Spleen (tissue), 11 donors: Measurements from ENCODE around the gene GNPTAB. TPM values are rescaled to one million over a fixed set of nuclear protein-coding genes. Genes with fewer than 3 reads are reported as not detected.

Source experiments
- DNase-seq: peaks from one replicate; pipeline ENCODE4 v3.0.0-alpha.2; 2020
- H3K27ac ChIP-seq, 8 donors: fragments of 200-600 bp; sonication (generic) in 7 of 8; 1 replicate in 4 of 8; 2 replicates in 4 of 8; pipeline versions ENCODE4 v1.5.0 to v1.8.0; 2016 to 2021; ENCODE audit warnings: inconsistent platforms in 4 of 8, mild to moderate bottlenecking in 4 of 8, moderate library complexity in 1 of 8
- H3K27me3 ChIP-seq, 7 donors: fragments of 200-600 bp; sonication (generic) in 6 of 7; replicated peaks in 1 of 7; 1 replicate in 4 of 7; 2 replicates in 3 of 7; pipeline versions ENCODE4 v1.5.0 to v1.8.0; 2016 to 2021; ENCODE audit warnings: inconsistent platforms in 3 of 7, mild to moderate bottlenecking in 1 of 7
- H3K36me3 ChIP-seq, 6 donors: fragments of 200-600 bp; sonication (generic) in 5 of 6; 1 replicate in 4 of 6; 2 replicates in 2 of 6; pipeline versions ENCODE4 v1.5.0 to v1.8.0; 2016 to 2021; ENCODE audit warnings: inconsistent platforms in 2 of 6
- H3K4me1 ChIP-seq, 6 donors: fragments of 200-600 bp; sonication (generic) in 5 of 6; 1 replicate in 3 of 6; 2 replicates in 3 of 6; pipeline versions ENCODE4 v1.5.0 to v1.8.0; 2016 to 2021; ENCODE audit warnings: inconsistent platforms in 3 of 6
- H3K4me3 ChIP-seq, 8 donors: fragments of 200-600 bp; sonication (generic) in 7 of 8; 1 replicate in 4 of 8; 2 replicates in 4 of 8; pipeline versions ENCODE4 v1.5.0 to v1.8.0; 2016 to 2021; ENCODE audit warnings: inconsistent platforms in 4 of 8, mild to moderate bottlenecking in 4 of 8, moderate library complexity in 2 of 8
- H3K9me3 ChIP-seq, 8 donors: fragments of 200-600 bp; sonication (generic) in 7 of 8; 1 replicate in 4 of 8; 2 replicates in 4 of 8; pipeline versions ENCODE4 v1.5.0 to v1.8.0; 2016 to 2021; ENCODE audit warnings: inconsistent platforms in 4 of 8
- POLR2A ChIP-seq, 3 donors: fragments of 450-650 bp; IDR thresholded peaks; one replicate each; pipeline ENCODE4 v1.5.1; 2017; ENCODE audit warnings: antibody characterized with exemption in 3 of 3, mild to moderate bottlenecking in 1 of 3
- POLR2AphosphoS5 ChIP-seq, 3 donors: sonication (generic); formaldehyde crosslinking; IDR thresholded peaks; one replicate each; pipeline ENCODE4 v1.5.1; 2017; ENCODE audit warnings: antibody characterized with exemption in 3 of 3
- WGBS, 5 donors: extraction: QIAGEN DNeasy Blood & Tissue Kit in 3 of 5; methylation state at CpG; one replicate each; pipeline versions ENCODE4 v1.1.5 to v1.1.7; 2013 to 2018; 5-methylcytosine and 5-hydroxymethylcytosine counted together
- intact Hi-C: fragments of 100-400 bp; cut with DNase I; formaldehyde crosslinking; loops from one replicate; pipeline ENCODE4 v1.15.0; 2023; ENCODE audit warnings: low total_unique reads
- polyA plus RNA-seq, 3 donors: library from polyadenylated mRNA; stranded (reverse); fragments of 200-250 nt; gene quantifications; one replicate each; pipeline ENCODE4 v1.2.1, GENCODE V29; 2013
- total RNA-seq, 7 donors: library from RNA; depleted of rRNA in 3 of 7; stranded (reverse); fragments of >200 nt in 3 of 7; fragmentation: NEBNext Ultra II Directional in 4 of 7; extraction: Animal tissue kit (Norgen Biotek cat#: 25700) in 4 of 7; gene quantifications; one replicate each; pipeline versions ENCODE4 v1.1.0 to v1.2.1, GENCODE V29; 2016 to 2021
- TF ChIP-seq, protein P1 (sequence below), 11 experiments: fragments of 200-600 bp in 7 of 11; fragments of 450-650 bp in 4 of 11; sonication (generic) in 4 of 11; IDR thresholded peaks in 8 of 11; conservative IDR thresholded peaks in 3 of 11; 1 replicate in 7 of 11; 2 replicates in 4 of 11; pipeline versions ENCODE4 v1.4.0 to v1.8.0; 2016 to 2021; ENCODE audit warnings: antibody characterized with exemption in 11 of 11, inconsistent platforms in 4 of 11, mild to moderate bottlenecking in 1 of 11
- donor health status: healthy with polysubstance abuse.
- donor health status: DM: no; HTN: no; CAD: no; lungs with moderate emphysema.
- donor health status: DM: no; HTN: no; CAD: no.
- donor health status: Bipolar disorder and iron deficiency.
- donor health status: healthy.
- donor health status: DM: no; HTN: no; CAD: no.
- donor health status: DM: yes; HTN: yes; CAD: no.

Gene GNPTAB
- total and polyA plus RNA-seq, 10 donors = 9.3 to 90.8 (median 45.2) TPM

- Histone ChIP-seq H3K27me3 (no peaks in the 10 kb centered on the region), H3K9me3 (no peaks in the 10 kb centered on the region), H3K4me1 (peaks cover 6 to 77% (median 57%) of the 10 kb centered on the region in 6 donors), H3K4me3 (peak overlapping the region in 2 of 8 donors; percentile 84 to 89), H3K36me3 (no peaks in the 10 kb centered on the region), H3K27ac (peak overlapping the region in 3 of 8 donors; percentile 4 to 91 (median 15))
- DNase-seq = no peak
- WGBS, 5 donors = 83 to 93% (median 90%) methylated on average over 6 of the region's 6 CpGs
- TF ChIP-seq POLR2AphosphoS5 (IDR thresholded peaks at IDR 0.05) = no peak
- TF ChIP-seq, protein P1, sequence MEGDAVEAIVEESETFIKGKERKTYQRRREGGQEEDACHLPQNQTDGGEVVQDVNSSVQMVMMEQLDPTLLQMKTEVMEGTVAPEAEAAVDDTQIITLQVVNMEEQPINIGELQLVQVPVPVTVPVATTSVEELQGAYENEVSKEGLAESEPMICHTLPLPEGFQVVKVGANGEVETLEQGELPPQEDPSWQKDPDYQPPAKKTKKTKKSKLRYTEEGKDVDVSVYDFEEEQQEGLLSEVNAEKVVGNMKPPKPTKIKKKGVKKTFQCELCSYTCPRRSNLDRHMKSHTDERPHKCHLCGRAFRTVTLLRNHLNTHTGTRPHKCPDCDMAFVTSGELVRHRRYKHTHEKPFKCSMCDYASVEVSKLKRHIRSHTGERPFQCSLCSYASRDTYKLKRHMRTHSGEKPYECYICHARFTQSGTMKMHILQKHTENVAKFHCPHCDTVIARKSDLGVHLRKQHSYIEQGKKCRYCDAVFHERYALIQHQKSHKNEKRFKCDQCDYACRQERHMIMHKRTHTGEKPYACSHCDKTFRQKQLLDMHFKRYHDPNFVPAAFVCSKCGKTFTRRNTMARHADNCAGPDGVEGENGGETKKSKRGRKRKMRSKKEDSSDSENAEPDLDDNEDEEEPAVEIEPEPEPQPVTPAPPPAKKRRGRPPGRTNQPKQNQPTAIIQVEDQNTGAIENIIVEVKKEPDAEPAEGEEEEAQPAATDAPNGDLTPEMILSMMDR (IDR thresholded peaks at IDR 0.05 in 8 of 11, conservative IDR thresholded peaks at IDR 0.05 in 3 of 11) = no peak
- no peak for TF ChIP-seq POLR2A (IDR thresholded peaks at IDR 0.05)
- intact Hi-C loops = loop anchor here (5.0 kb wide), 1 partner anchor 51 kb away; no protein-coding TSS in a partner anchor
Observed at GRCh38 chr12:101828463-101829196, 2.1 kb downstream of the GNPTAB start.

- H3K36me3 ChIP-seq = no peaks in the 10 kb centered on the region
- no peaks in the 10 kb centered on the region for H3K9me3 ChIP-seq
- TF ChIP-seq POLR2A (IDR thresholded peaks at IDR 0.05) = no peak
- TF ChIP-seq, protein P1 (IDR thresholded peaks at IDR 0.05 in 8 of 11, conservative IDR thresholded peaks at IDR 0.05 in 3 of 11) = no peak
- TF ChIP-seq POLR2AphosphoS5 (IDR thresholded peaks at IDR 0.05) = no peak
- no peak overlapping the region for H3K27ac ChIP-seq
- no peaks in the 10 kb centered on the region for H3K27me3 ChIP-seq
- intact Hi-C loops = loop anchor here (5.0 kb wide), 1 partner anchor 50 kb away; no protein-coding TSS in a partner anchor
- 79 to 88% (median 85%) methylated on average over 3 of the region's 3 CpGs for WGBS, 5 donors
- peaks cover 12 to 93% (median 71%) of the 10 kb centered on the region in 6 donors for H3K4me1 ChIP-seq
- no peak overlapping the region for H3K4me3 ChIP-seq
- DNase-seq = no peak
Observed at GRCh38 chr12:101826766-101827368, 3.9 kb downstream of the GNPTAB start.

DNA sequence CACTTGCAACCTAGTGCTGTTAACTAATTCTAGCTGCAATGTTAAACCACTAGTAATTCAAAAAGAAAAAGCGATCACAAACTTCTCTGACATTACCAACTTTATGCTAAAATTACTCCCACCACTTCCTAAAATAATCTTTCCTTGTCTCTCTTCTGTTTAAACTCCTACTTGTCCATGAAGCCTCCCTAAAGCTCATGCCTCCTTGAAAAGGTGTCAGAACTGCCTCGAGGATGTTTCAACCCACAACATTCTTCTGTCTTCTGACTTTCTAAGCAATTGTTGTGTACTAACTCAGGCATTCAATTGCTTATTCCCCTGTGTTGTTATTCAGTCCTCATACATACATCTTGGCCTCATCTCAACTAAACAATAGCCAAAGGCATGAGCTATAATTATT, 5.9 kb downstream of the GNPTAB start:
- DNase-seq = no peak
- intact Hi-C loops = loop anchor here (5.0 kb wide), 1 partner anchor 48 kb away; no protein-coding TSS in a partner anchor
- 54 to 65% (median 63%) methylated on average over 2 of the region's 2 CpGs for WGBS, 5 donors
- Histone ChIP-seq H3K27me3 (no peaks in the 10 kb centered on the region), H3K27ac (peak overlapping the region in 3 of 8 donors; percentile 19 to 74 (median 58)), H3K9me3 (no peaks in the 10 kb centered on the region), H3K4me1 (peaks cover 12 to 88% (median 61%) of the 10 kb centered on the region in 6 donors), H3K4me3 (no peak overlapping the region), H3K36me3 (no peaks in the 10 kb centered on the region)
- TF ChIP-seq POLR2A (IDR thresholded peaks at IDR 0.05) = no peak
- TF ChIP-seq, protein P1 (IDR thresholded peaks at IDR 0.05 in 8 of 11, conservative IDR thresholded peaks at IDR 0.05 in 3 of 11) = no peak
- no peak for TF ChIP-seq POLR2AphosphoS5 (IDR thresholded peaks at IDR 0.05)

- Histone ChIP-seq H3K27me3 (no peaks in the 10 kb centered on the region), H3K9me3 (peaks cover 0 to 3% (median under 1%) of the 10 kb centered on the region in 8 donors), H3K4me1 (peaks cover 5 to 79% (median 52%) of the 10 kb centered on the region in 6 donors), H3K36me3 (no peaks in the 10 kb centered on the region), H3K27ac (peak overlapping the region in 4 of 8 donors; percentile 19 to 74 (median 54)), H3K4me3 (no peak overlapping the region)
- TF ChIP-seq POLR2AphosphoS5 (IDR thresholded peaks at IDR 0.05) = no peak
- TF ChIP-seq, protein P1 (IDR thresholded peaks at IDR 0.05 in 8 of 11, conservative IDR thresholded peaks at IDR 0.05 in 3 of 11) = peak in 8 of 11 experiments; percentile 18 to 56 (median 44)
- intact Hi-C loops = no loop called here
- DNase-seq = no peak
- WGBS, 5 donors = 9 to 16% (median 13%) methylated on average over 3 of the region's 3 CpGs
Observed at GRCh38 chr12:101823891-101824290, 6.9 kb downstream of the GNPTAB start.
